GM12865 (cell line): ENCODE data around the gene NUP43.

Experiments
- DNase-seq: peaks from one replicate; pipeline ENCODE4 v3.0.0; 2010; ENCODE audit warnings: low read depth
- H3K4me3 ChIP-seq: 2 replicates; pipeline ENCODE4 v1.5.1; 2011; ENCODE audit warnings: mild to moderate bottlenecking, low read depth, low read length, control low read depth
- TF ChIP-seq, protein P1 (sequence below): IDR thresholded peaks from 2 replicates; pipeline ENCODE4 v1.5.1; 2011; ENCODE audit warnings: low read length, control low read depth, low read depth, inconsistent platforms; ENCODE audit not compliant: insufficient read depth; ENCODE audit errors: missing control alignments

The NUP43 gene

GRCh38 chr6:149717255-149717587 is 29.1 kb downstream of the NUP43 start:
- TF ChIP-seq, protein P1, sequence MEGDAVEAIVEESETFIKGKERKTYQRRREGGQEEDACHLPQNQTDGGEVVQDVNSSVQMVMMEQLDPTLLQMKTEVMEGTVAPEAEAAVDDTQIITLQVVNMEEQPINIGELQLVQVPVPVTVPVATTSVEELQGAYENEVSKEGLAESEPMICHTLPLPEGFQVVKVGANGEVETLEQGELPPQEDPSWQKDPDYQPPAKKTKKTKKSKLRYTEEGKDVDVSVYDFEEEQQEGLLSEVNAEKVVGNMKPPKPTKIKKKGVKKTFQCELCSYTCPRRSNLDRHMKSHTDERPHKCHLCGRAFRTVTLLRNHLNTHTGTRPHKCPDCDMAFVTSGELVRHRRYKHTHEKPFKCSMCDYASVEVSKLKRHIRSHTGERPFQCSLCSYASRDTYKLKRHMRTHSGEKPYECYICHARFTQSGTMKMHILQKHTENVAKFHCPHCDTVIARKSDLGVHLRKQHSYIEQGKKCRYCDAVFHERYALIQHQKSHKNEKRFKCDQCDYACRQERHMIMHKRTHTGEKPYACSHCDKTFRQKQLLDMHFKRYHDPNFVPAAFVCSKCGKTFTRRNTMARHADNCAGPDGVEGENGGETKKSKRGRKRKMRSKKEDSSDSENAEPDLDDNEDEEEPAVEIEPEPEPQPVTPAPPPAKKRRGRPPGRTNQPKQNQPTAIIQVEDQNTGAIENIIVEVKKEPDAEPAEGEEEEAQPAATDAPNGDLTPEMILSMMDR = no peak
- no peak for DNase-seq
- H3K4me3 ChIP-seq = peak overlapping the region; percentile 100

- TF ChIP-seq, protein P1 = no peak
- peak; percentile 28 for DNase-seq
- peak overlapping the region; percentile 100 for H3K4me3 ChIP-seq
These were observed 30.0 kb downstream of the NUP43 start for GRCh38 chr6:149716181-149716963.

- DNase-seq = no peak
- no peak overlapping the region for H3K4me3 ChIP-seq
- TF ChIP-seq, protein P1 = no peak
These were observed 31.9 kb downstream of the NUP43 start for GRCh38 chr6:149714442-149714841.

- no peak for DNase-seq
- H3K4me3 ChIP-seq = no peak overlapping the region
- TF ChIP-seq, protein P1 = no peak
These were observed 34.6 kb downstream of the NUP43 start for GRCh38 chr6:149711711-149712110.

DNA sequence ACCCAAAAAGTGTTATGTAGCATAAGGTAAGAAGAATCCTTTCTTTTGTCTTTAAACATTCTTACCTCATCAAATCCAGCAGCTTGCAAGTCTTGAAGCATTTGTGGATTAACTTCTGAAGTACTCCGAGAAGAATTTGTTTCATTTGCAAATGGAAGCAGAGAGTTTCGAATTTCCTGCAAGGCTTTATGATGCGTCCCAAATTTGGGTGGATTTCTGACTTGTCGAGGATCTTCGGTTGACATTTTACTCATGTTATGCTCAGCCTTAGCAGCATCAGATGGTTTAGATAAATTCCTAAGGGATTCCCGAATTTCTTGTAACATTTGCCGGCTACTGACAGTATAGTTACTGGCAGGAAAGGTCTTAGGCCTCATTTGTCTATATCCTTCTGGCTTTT is 44.6 kb downstream of the NUP43 start:
- TF ChIP-seq, protein P1 = no peak
- no peak for DNase-seq
- H3K4me3 ChIP-seq = no peak overlapping the region

GRCh38 chr6:149699150-149699549 is 47.2 kb downstream of the NUP43 start:
- H3K4me3 ChIP-seq = no peak overlapping the region
- DNase-seq = no peak
- TF ChIP-seq, protein P1 = no peak

DNA sequence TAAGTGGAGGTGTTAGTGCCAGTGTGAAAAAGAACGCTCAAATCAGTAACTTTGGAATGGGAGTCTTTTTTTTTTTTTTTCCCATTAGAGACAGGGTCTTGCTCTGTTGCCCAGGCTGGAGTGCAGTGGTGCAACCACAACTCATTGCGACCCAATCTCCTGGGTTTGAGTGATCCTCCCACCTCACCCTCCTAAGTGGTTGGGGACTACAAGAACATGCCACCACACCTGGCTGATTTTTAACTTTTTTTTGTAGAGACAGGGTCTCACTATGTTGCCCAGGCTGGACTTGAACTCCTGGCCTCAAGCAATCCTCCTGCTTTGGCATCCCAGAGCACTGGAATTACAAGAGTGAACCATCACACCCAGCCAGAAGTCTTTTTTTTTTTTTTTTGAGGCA is 48.2 kb downstream of the NUP43 start:
- TF ChIP-seq, protein P1 = no peak
- DNase-seq = no peak
- H3K4me3 ChIP-seq = no peak overlapping the region
